HCT116 (cell line): ENCODE data around the gene TNNC1. TPM values are rescaled to one million over a fixed set of nuclear protein-coding genes. Genes with fewer than 3 reads are reported as not detected.

Source experiments
- ATAC-seq: fragments of 200-7000 bp; cut with Tn5 transposase; 2 replicates; pipeline ENCODE4 v1.9.1; 2020; ENCODE audit warnings: mild to moderate bottlenecking, moderate library complexity
- BruUV-seq: library from RNA; stranded (reverse); fragments of 400-500 nt; replicated peaks from 2 replicates; lab custom pipeline; 2021; lab: Mats Ljungman, UMichigan
- CTCF ChIA-PET: fragments of 300-600 bp; sonication (Branson Sonifier 250); formaldehyde crosslinking; loops from one replicate; lab custom pipeline; 2021; ENCODE audit warnings: antibody characterized with exemption; lab: Charles Lee
- POLR2A ChIA-PET: fragments of 300-600, 350-600 bp; sonication (Branson Sonifier 250); formaldehyde crosslinking; loops from one replicate; lab custom pipeline; 2021; ENCODE audit warnings: antibody characterized with exemption; lab: Charles Lee
- RAD21 ChIA-PET, 2 experiments: fragments of 300-600 bp; sonication (Branson Sonifier 250); formaldehyde crosslinking; loops; one replicate each; lab custom pipeline; 2023; ENCODE audit warnings: low total read pairs in 2 of 2; ENCODE audit not compliant: uncharacterized antibody in 2 of 2, unreplicated experiment in 2 of 2, low non-redundant PET in 1 of 2; lab: Charles Lee
- DNase-seq: peaks from one replicate; pipeline ENCODE4 v3.0.0-alpha.2; 2010; ENCODE audit warnings: low read depth, low spot score
- H2AFZ ChIP-seq: fragments of 200-600 bp; shearing (Covaris generic), sonication (generic); 2 replicates; pipeline ENCODE4 v1.6.1; 2017; ENCODE audit warnings: low read depth, mixed run types, mixed read lengths, antibody characterized with exemption, low read length; ENCODE audit not compliant: poor library complexity, severe bottlenecking
- H3K27ac ChIP-seq: 2 replicates; pipeline ENCODE4 v1.5.1; 2012; ENCODE audit warnings: low read depth, low read length
- H3K27me3 ChIP-seq: fragments of 200-600 bp; sonication (generic); 2 replicates; pipeline ENCODE4 v1.6.1; 2016; ENCODE audit warnings: mixed run types, low read length, mixed read lengths; ENCODE audit not compliant: insufficient read depth
- H3K36me3 ChIP-seq, 2 experiments: fragments of 200-500 bp in 1 of 2; fragments of 200-600 bp in 1 of 2; sonication (Bioruptor generic) in 1 of 2; sonication (generic) in 1 of 2; 2 replicates each; pipeline versions ENCODE4 v1.5.1 to v1.6.1; 2014 to 2016; ENCODE audit warnings: low read length in 2 of 2, inconsistent platforms in 1 of 2, mixed read lengths in 1 of 2, mixed run types in 1 of 2; ENCODE audit not compliant: insufficient read depth in 2 of 2, control insufficient read depth in 1 of 2
- H3K4me1 ChIP-seq, 2 experiments: fragments of 200-600 bp in 1 of 2; sonication (generic) in 1 of 2; 2 replicates each; pipeline versions ENCODE4 v1.5.1 to v1.6.1; 2012 to 2017; ENCODE audit warnings: low read length in 2 of 2, inconsistent platforms in 1 of 2, mild to moderate bottlenecking in 1 of 2, mixed read lengths in 1 of 2, mixed run types in 1 of 2, moderate library complexity in 1 of 2; ENCODE audit not compliant: insufficient read depth in 2 of 2, control insufficient read depth in 1 of 2
- H3K4me2 ChIP-seq: fragments of 200-600 bp; sonication (generic); 2 replicates; pipeline ENCODE4 v1.6.1; 2017; ENCODE audit warnings: mixed run types, low read length, mixed read lengths
- H3K4me3 ChIP-seq, 2 experiments: fragments of 200-600 bp in 1 of 2; sonication (generic) in 1 of 2; replicated peaks in 1 of 2; 2 replicates each; pipeline ENCODE4 v1.5.1; 2011 to 2016; ENCODE audit warnings: low read length in 2 of 2, control low read depth in 1 of 2, low read depth in 1 of 2, mild to moderate bottlenecking in 1 of 2, mixed read lengths in 1 of 2, mixed run types in 1 of 2
- H3K79me2 ChIP-seq: fragments of 200-600 bp; sonication (generic); 2 replicates; pipeline ENCODE4 v1.6.1; 2017; ENCODE audit warnings: mild to moderate bottlenecking, mixed run types, low read length, moderate library complexity, mixed read lengths; ENCODE audit not compliant: insufficient read depth
- H3K9ac ChIP-seq: fragments of 200-600 bp; sonication (generic); 2 replicates; pipeline ENCODE4 v1.6.1; 2016; ENCODE audit warnings: low read length, mixed read lengths
- H3K9me2 ChIP-seq: fragments of 200-600 bp; sonication (generic), shearing (Covaris generic); 2 replicates; pipeline ENCODE4 v1.6.1; 2017; ENCODE audit warnings: mixed run types, mild to moderate bottlenecking, moderate library complexity; ENCODE audit not compliant: insufficient read depth
- H3K9me3 ChIP-seq, 2 experiments: fragments of 200-500 bp in 1 of 2; fragments of 200-600 bp in 1 of 2; sonication (Bioruptor generic) in 1 of 2; sonication (generic) in 1 of 2; 2 replicates each; pipeline ENCODE4 v1.6.1; 2014 to 2017; ENCODE audit warnings: low read length in 2 of 2, mixed read lengths in 2 of 2, inconsistent platforms in 1 of 2, low read depth in 1 of 2, mild to moderate bottlenecking in 1 of 2, mixed run types in 1 of 2, moderate library complexity in 1 of 2; ENCODE audit not compliant: control insufficient read depth in 1 of 2, insufficient read depth in 1 of 2
- H4K20me1 ChIP-seq: fragments of 200-600 bp; sonication (generic), shearing (Covaris generic); 2 replicates; pipeline ENCODE4 v1.6.1; 2017; ENCODE audit warnings: mixed run types, mild to moderate bottlenecking, moderate library complexity; ENCODE audit not compliant: insufficient read depth
- ATF3 ChIP-seq: IDR thresholded peaks from 2 replicates; pipeline ENCODE4 v1.6.1; 2012
- CBX3 ChIP-seq: IDR thresholded peaks from 2 replicates; pipeline ENCODE4 v1.6.1; 2012; ENCODE audit warnings: low read depth
- CEBPB ChIP-seq: IDR thresholded peaks from 2 replicates; pipeline ENCODE4 v1.6.1; 2012; ENCODE audit warnings: low read depth
- CTCF ChIP-seq, 3 experiments: fragments of 200-600 bp in 1 of 3; sonication (generic) in 1 of 3; IDR thresholded peaks in 2 of 3; conservative IDR thresholded peaks in 1 of 3; 2 replicates each; pipeline ENCODE4 v1.5.1; 2012 to 2017; ENCODE audit warnings: low read depth in 2 of 3, low read length in 2 of 3, antibody characterized with exemption in 1 of 3, borderline replicate concordance in 1 of 3, control low read depth in 1 of 3, mild to moderate bottlenecking in 1 of 3, mixed read lengths in 1 of 3, mixed run types in 1 of 3, moderate library complexity in 1 of 3; ENCODE audit not compliant: insufficient read depth in 1 of 3
- EGR1 ChIP-seq: IDR thresholded peaks from 2 replicates; pipeline ENCODE4 v1.6.1; 2012; ENCODE audit warnings: low read depth
- FOSL1 ChIP-seq: IDR thresholded peaks from 2 replicates; pipeline ENCODE4 v1.6.1; 2012; ENCODE audit warnings: low read depth
- POLR2AphosphoS5 ChIP-seq: IDR thresholded peaks from 2 replicates; pipeline ENCODE4 v1.6.1; 2011; ENCODE audit warnings: mild to moderate bottlenecking, low read depth, low read length, moderate library complexity
- REST ChIP-seq: IDR thresholded peaks from 2 replicates; pipeline ENCODE4 v1.6.1; 2012; ENCODE audit warnings: low read depth
- SIN3A ChIP-seq: IDR thresholded peaks from 2 replicates; pipeline ENCODE4 v1.6.1; 2012; ENCODE audit warnings: low read depth
- SRF ChIP-seq: IDR thresholded peaks from 2 replicates; pipeline ENCODE4 v1.6.1; 2012; ENCODE audit warnings: low read depth
- YY1 ChIP-seq: IDR thresholded peaks from 2 replicates; pipeline ENCODE4 v1.6.1; 2011; ENCODE audit warnings: low read length, low read depth, moderate library complexity, mild to moderate bottlenecking; ENCODE audit not compliant: insufficient replicate concordance; ENCODE audit errors: extremely low read depth
- ZBTB33 ChIP-seq: IDR thresholded peaks from 2 replicates; pipeline ENCODE4 v1.6.1; 2011; ENCODE audit warnings: mild to moderate bottlenecking, low read length, moderate library complexity; ENCODE audit not compliant: insufficient replicate concordance; ENCODE audit errors: extremely low read depth
- ZNF274 ChIP-seq: fragments of 200-500 bp; sonication (Bioruptor generic); IDR thresholded peaks from 2 replicates; pipeline ENCODE4 v1.6.1; 2014; ENCODE audit warnings: mild to moderate bottlenecking, low read depth, low read length, inconsistent platforms
- intact Hi-C: fragments of 100-400 bp; cut with micrococcal nuclease; formaldehyde crosslinking; loops from 2 replicates; pipeline ENCODE4 v1.10.0; 2022
- total RNA-seq: library from RNA; stranded (reverse); gene quantifications from one replicate; pipeline ENCODE4 v1.2.1, GENCODE V29; 2021; ENCODE audit not compliant: unreplicated experiment

TNNC1 gene
- total RNA-seq, 1 experiment from 2014 or later = 2.2 TPM

GRCh38 chr3:52403955-52404354 lies 49.9 kb downstream of the TNNC1 start:
- ChIA-PET CTCF (no interaction called here), POLR2A (no interaction called here), RAD21 (no interaction called here)
- intact Hi-C loops = no loop called here
- no TSS peak for BruUV-seq
- H3K4me2 ChIP-seq = no peak overlapping the region
- H3K27me3 ChIP-seq = no peaks in the 10 kb centered on the region
- no peaks in the 10 kb centered on the region for H4K20me1 ChIP-seq
- no peak overlapping the region for H3K4me3 ChIP-seq
- no peaks in the 10 kb centered on the region for H3K9me3 ChIP-seq
- DNase-seq = no peak
- H3K36me3 ChIP-seq = peaks cover 31 to 70% of the 10 kb centered on the region in 2 experiments
- H3K27ac ChIP-seq = no peak overlapping the region
- H3K9ac ChIP-seq = no peak overlapping the region
- peaks cover 15% of the 10 kb centered on the region for H3K79me2 ChIP-seq
- peaks cover 4 to 6% of the 10 kb centered on the region in 2 experiments; a peak in 3 of 4 replicates for H3K4me1 ChIP-seq
- H2AFZ ChIP-seq = no peak overlapping the region
- ATAC-seq = no peak
- H3K9me2 ChIP-seq = no peaks in the 10 kb centered on the region
- TF ChIP-seq CBX3 (no peak), REST (no peak), SRF (no peak), CEBPB (no peak), EGR1 (no peak), ATF3 (no peak), POLR2AphosphoS5 (no peak), ZBTB33 (no peak), ZNF274 (no peak), YY1 (no peak), SIN3A (no peak), CTCF (IDR thresholded peaks at IDR 0.05 in 2 of 3, conservative IDR thresholded peaks at IDR 0.05 in 1 of 3; ENCODE audit: borderline replicate concordance in 1 of 3, insufficient read depth in 1 of 3, low read depth in 2 of 3, low read length in 2 of 3) (no peak), FOSL1 (no peak)
